ENCODE measurements around the gene CASK.

The CASK gene

DNA sequence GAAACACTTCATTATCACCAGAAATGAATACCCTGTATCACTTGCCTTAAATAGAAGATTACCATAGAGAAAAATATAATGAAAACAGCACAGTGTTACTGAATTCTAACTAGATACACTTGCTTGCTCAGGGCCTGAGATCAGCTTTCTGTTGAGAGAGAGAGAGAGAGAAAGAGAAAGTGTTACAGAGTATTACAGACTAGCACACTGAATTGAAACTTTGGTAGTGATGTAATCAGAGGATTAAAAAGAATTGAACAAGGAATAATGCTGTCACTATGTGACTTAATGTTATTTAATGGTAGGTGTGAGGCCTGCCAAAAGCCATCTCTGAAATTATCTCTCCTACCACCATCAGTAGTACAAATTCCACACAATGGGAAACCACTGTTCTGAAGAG, 35.5 kb upstream of the CASK start:
- no peak for TF ChIP-seq GLIS3 (CRISPR knock-in tag; IDR thresholded peaks at IDR 0.05)
- no peak for TF ChIP-seq ZNF70 (CRISPR knock-in tag; IDR thresholded peaks at IDR 0.05)
- TF ChIP-seq CSRNP3 (CRISPR knock-in tag; IDR thresholded peaks at IDR 0.05), result no peak
- no peak for TF ChIP-seq ISL1 (CRISPR knock-in tag; IDR thresholded peaks at IDR 0.05)
- TF ChIP-seq SNAI2 (CRISPR knock-in tag; IDR thresholded peaks at IDR 0.05), result no peak
- no peak for TF ChIP-seq ZFP30 (CRISPR knock-in tag; IDR thresholded peaks at IDR 0.05)
- no peak for TF ChIP-seq PPARA (CRISPR knock-in tag; IDR thresholded peaks at IDR 0.05; ENCODE audit: borderline replicate concordance)
- TF ChIP-seq RARB (CRISPR knock-in tag; IDR thresholded peaks at IDR 0.05), result no peak
- TF ChIP-seq ZC3H10 (CRISPR knock-in tag; IDR thresholded peaks at IDR 0.05), result no peak
- TF ChIP-seq, protein P1, sequence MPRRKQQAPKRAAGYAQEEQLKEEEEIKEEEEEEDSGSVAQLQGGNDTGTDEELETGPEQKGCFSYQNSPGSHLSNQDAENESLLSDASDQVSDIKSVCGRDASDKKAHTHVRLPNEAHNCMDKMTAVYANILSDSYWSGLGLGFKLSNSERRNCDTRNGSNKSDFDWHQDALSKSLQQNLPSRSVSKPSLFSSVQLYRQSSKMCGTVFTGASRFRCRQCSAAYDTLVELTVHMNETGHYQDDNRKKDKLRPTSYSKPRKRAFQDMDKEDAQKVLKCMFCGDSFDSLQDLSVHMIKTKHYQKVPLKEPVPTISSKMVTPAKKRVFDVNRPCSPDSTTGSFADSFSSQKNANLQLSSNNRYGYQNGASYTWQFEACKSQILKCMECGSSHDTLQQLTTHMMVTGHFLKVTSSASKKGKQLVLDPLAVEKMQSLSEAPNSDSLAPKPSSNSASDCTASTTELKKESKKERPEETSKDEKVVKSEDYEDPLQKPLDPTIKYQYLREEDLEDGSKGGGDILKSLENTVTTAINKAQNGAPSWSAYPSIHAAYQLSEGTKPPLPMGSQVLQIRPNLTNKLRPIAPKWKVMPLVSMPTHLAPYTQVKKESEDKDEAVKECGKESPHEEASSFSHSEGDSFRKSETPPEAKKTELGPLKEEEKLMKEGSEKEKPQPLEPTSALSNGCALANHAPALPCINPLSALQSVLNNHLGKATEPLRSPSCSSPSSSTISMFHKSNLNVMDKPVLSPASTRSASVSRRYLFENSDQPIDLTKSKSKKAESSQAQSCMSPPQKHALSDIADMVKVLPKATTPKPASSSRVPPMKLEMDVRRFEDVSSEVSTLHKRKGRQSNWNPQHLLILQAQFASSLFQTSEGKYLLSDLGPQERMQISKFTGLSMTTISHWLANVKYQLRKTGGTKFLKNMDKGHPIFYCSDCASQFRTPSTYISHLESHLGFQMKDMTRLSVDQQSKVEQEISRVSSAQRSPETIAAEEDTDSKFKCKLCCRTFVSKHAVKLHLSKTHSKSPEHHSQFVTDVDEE (CRISPR knock-in tag; IDR thresholded peaks at IDR 0.05), result no peak
- no peak for TF ChIP-seq TOX (CRISPR knock-in tag; IDR thresholded peaks at IDR 0.05; ENCODE audit: borderline replicate concordance)
- no peak for TF ChIP-seq CSDC2 (CRISPR knock-in tag; IDR thresholded peaks at IDR 0.05)
- ATAC-seq, result no peak

DNA sequence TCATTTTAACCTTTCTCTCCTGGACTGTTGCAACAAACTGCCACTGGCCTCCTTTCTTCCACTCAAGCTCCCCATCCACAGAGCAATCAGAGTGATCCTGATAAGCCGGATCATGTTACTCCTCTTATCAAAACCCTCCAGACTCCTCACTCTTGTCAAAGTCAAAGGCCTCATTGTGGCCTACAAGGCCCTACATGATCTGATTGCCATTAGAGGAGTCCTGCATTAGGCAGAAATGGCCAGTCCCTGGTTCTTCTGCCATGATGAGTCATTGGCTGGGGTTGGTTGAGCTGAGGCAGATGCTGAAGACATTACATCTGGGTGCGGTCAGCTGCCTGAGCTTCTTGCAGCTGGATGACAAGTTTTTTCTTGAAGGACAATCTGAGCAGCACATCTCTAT, 32.7 kb upstream of the CASK start:
- ATAC-seq, result no peak
- TF ChIP-seq TOX (CRISPR knock-in tag; IDR thresholded peaks at IDR 0.05; ENCODE audit: borderline replicate concordance), result no peak
- TF ChIP-seq OSR1 (CRISPR knock-in tag; IDR thresholded peaks at IDR 0.05), result no peak
- TF ChIP-seq ISL1 (CRISPR knock-in tag; IDR thresholded peaks at IDR 0.05), result no peak
- TF ChIP-seq RARB (CRISPR knock-in tag; IDR thresholded peaks at IDR 0.05), result no peak
- no peak for TF ChIP-seq SNAI2 (CRISPR knock-in tag; IDR thresholded peaks at IDR 0.05)
- TF ChIP-seq ZNF70 (CRISPR knock-in tag; IDR thresholded peaks at IDR 0.05), result no peak
- TF ChIP-seq CREB5 (CRISPR knock-in tag; IDR thresholded peaks at IDR 0.05; ENCODE audit: low read depth), result no peak
- no peak for TF ChIP-seq CSRNP3 (CRISPR knock-in tag; IDR thresholded peaks at IDR 0.05)
- no peak for TF ChIP-seq ZC3H10 (CRISPR knock-in tag; IDR thresholded peaks at IDR 0.05)
- no peak for TF ChIP-seq POU6F1 (CRISPR knock-in tag; IDR thresholded peaks at IDR 0.05; ENCODE audit: borderline replicate concordance, low read depth)

DNA sequence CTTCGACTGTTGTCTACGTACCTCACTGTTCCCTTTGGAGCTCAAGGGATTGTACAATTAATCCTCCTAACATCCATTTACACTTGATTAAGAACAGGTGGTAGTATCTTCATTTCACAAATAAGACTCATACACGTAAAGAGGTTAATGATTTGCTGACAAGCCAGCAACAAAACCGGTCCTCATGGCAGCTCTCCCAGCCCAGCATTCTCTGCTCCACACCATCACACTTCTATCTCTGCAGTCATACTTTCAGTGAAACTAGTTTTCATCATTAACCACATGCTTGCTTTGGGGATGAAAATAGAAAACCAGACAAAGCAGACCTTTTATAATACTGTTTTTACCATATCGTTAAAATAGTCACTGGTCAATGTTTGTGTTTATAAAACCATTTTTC, 28.7 kb upstream of the CASK start:
- TF ChIP-seq SNAI2 (CRISPR knock-in tag; IDR thresholded peaks at IDR 0.05), result no peak
- no peak for TF ChIP-seq ESRRG (CRISPR knock-in tag; IDR thresholded peaks at IDR 0.05)
- no peak for TF ChIP-seq CSDC2 (CRISPR knock-in tag; IDR thresholded peaks at IDR 0.05)
- TF ChIP-seq PPARA (CRISPR knock-in tag; IDR thresholded peaks at IDR 0.05; ENCODE audit: borderline replicate concordance), result no peak
- TF ChIP-seq TOX (CRISPR knock-in tag; IDR thresholded peaks at IDR 0.05; ENCODE audit: borderline replicate concordance), result no peak
- no peak for TF ChIP-seq ZNF8 (CRISPR knock-in tag; IDR thresholded peaks at IDR 0.05)
- TF ChIP-seq GLIS3 (CRISPR knock-in tag; IDR thresholded peaks at IDR 0.05), result no peak
- TF ChIP-seq, protein P1 (CRISPR knock-in tag; IDR thresholded peaks at IDR 0.05), result no peak
- TF ChIP-seq PATZ1 (CRISPR knock-in tag; IDR thresholded peaks at IDR 0.05; ENCODE audit: borderline replicate concordance), result no peak
- no peak for TF ChIP-seq TCF4 (CRISPR knock-in tag; IDR thresholded peaks at IDR 0.05; ENCODE audit: borderline replicate concordance)
- TF ChIP-seq ZC3H10 (CRISPR knock-in tag; IDR thresholded peaks at IDR 0.05), result no peak
- TF ChIP-seq CSRNP3 (CRISPR knock-in tag; IDR thresholded peaks at IDR 0.05), result no peak
- TF ChIP-seq RARB (CRISPR knock-in tag; IDR thresholded peaks at IDR 0.05), result no peak
- TF ChIP-seq ZFP30 (CRISPR knock-in tag; IDR thresholded peaks at IDR 0.05), result no peak
- ATAC-seq, result no peak

Measured in SK-N-SH treated with all-trans-retinoic acid at 6 μM for 48 hours (cell line).